ENCODE results near the gene PRRC2C. TPM values are rescaled to one million over a fixed set of nuclear protein-coding genes. Genes with fewer than 3 reads are reported as not detected.

Gene PRRC2C
- polyA plus RNA-seq, 4 donors, result 92.6 to 139 (median 133) TPM

GRCh38 chr1:171627020-171627419 is 141.7 kb downstream of the PRRC2C start:
- no peak for DNase-seq (ENCODE audit: low read depth in 4 of 4, low spot score in 3 of 4)

GRCh38 chr1:171628225-171628624 is 142.9 kb downstream of the PRRC2C start:
- DNase-seq (ENCODE audit: low read depth in 4 of 4, low spot score in 3 of 4), result no peak

- DNase-seq (ENCODE audit: low read depth in 4 of 4, low spot score in 3 of 4), result no peak
These were observed 150.3 kb downstream of the PRRC2C start for GRCh38 chr1:171635661-171636060.

DNA sequence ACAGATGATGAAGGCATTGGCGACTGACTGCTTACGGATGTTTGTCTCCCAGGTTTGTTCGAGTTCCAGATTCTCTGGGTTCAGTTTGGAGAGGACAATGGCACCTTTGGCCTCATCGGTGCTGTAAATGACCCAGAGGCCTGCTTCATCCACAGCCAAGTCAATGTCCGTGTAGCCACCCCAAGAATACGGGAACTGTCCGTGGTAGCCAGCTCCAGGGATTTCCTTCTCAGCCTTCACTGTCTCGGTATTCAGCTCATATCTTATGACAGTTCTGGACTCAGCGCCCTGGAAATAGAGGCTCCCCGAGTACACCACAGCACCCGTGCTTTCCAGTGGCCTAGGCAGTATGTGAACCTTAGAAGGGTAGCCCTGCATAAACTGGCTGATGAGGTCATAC is 150.8 kb downstream of the PRRC2C start:
- no peak for DNase-seq (ENCODE audit: low read depth in 4 of 4, low spot score in 3 of 4)

DNA sequence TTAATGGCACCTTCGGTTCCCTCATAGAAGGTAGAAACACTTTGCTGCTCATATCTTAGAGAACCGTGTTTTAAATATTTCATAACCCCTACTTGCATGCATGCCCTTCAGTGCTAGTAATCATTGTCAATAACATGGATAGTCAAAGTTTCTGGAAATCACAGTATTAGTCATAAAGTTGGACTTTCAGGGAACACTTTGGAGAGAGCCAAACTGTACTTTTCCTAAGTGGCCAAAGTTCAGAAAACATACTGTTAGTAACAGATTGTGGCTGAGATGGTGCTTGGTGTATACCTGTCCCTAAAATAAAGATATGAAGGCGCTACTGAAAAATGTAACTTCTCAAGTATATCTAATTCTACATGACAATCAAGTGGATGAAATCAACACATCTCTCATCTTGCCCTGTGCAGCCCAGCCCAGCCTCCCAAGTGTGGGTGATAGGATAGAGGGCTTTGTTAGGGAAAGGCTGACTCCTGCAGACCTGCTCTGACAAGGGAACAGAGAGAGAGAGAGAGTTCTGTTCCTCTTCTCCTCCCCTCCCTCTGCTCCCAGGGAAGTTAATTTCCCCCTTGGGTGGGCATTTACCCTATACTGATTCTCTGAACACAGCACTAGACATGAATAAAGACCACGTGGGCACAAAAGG is 152.7 kb downstream of the PRRC2C start:
- DNase-seq (ENCODE audit: low read depth in 4 of 4, low spot score in 3 of 4), result no peak

DNA sequence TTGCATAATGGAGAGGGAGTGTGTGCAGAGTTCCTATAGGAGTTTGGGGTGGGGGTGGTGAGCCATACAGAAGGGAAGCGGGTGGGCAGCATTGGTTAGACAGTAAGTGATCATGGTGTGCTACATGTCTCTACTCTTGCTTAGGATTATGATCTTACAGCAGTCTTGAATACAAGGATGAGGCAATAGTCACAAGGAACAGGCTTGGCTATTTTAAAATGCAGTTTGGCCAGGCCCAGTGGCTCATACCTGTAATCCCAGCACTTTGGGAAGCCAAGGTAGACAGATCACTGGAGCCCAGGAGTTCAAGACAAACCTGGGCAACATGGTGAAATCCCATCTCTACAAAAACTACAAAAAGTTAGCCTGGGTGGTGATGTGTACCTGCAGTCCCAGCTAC is 154.9 kb downstream of the PRRC2C start:
- DNase-seq (ENCODE audit: low read depth in 4 of 4, low spot score in 3 of 4), result no peak

DNA sequence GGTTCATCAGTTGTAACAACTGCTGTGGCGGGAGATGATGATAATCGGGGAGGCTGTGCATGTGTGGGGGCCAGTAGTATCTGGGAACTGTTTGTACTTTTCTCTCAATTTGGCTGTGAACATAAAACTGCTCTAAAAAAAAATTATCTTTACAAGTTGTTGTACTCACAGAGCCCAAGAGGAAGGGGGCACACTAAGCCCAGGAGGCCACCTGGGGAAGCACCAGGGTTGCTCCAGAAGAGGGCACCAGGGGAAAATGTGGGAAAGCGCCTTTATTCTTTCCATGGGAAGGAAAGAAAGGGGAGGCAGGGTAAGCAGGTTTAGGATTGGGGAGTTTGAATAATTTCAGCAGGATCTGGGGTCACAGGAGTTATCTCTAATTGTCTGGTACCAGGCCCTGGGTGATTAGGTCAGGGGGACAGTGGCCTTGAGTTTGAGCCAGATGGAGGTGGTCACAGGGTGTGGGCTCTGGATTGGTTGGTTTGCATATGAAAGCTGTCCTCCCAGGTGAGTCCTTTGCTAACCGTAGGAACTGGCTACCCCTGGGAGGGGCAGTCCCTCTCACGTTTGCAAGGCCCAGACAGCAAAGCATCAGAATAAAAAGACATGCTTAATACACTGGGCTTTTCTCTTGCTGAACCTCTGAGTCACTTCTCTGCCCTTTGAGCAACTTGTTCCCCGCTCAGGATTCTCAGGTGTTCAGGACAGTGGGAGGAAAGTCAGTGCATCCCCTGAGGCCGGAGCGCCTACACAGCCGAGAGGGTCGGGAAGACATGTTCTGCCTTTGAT is 155.9 kb downstream of the PRRC2C start:
- DNase-seq (ENCODE audit: low read depth in 4 of 4, low spot score in 3 of 4), result no peak

DNA sequence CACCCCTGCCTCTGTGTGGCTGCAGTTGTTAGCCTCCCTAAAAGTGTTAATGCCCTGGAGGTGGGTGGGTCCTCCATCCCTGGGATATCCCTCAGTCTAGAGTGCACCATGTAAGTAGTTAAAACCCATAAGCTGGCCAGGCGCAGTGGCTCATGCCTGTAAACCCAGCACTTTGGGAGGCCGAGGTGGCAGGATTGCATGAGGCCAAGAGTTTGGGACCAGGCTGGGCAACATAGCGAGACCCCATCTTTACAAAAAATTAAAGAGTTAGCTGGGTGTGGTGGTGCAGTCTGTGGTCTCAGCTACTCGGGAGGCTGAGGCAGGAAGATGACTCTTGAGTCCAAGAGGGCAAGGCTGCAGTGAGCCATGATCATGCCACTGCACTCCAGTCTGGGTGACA is 156.9 kb downstream of the PRRC2C start:
- DNase-seq (ENCODE audit: low read depth in 4 of 4, low spot score in 3 of 4), result no peak

Other genes starting within 250 kb of the PRRC2C start
- gene FMO1, start 237.0 kb upstream of the PRRC2C start, polyA plus RNA-seq (ENCODE audit: insufficient read length in 4 of 4), result 100 to 1,000 TPM in 2 of 4 donors, 10 to 100 TPM in 1, 1 to 10 TPM in 1; 9.7 to 183 (median 136) TPM
- gene FMO4, start 171.3 kb upstream of the PRRC2C start, polyA plus RNA-seq (ENCODE audit: insufficient read length in 4 of 4), result 10 to 100 TPM in 3 of 4 donors, 1 to 10 TPM in 1; 5.6 to 19.8 (median 14.8) TPM
- under 1 TPM in 3 of 4 donors, not detected in 1; 0.37 to 0.61 (median 0.52) TPM for gene MYOCOS, start 136.7 kb downstream of the PRRC2C start, polyA plus RNA-seq (ENCODE audit: insufficient read length in 4 of 4)
- under 1 TPM; 0.14 to 0.19 (median 0.18) TPM for gene MYOC, start 167.2 kb downstream of the PRRC2C start, polyA plus RNA-seq (ENCODE audit: insufficient read length in 4 of 4)

All from left renal pelvis (tissue), 4 donors.